OCI-LY7 (cell line): Measurements from ENCODE around the gene KRTAP4-1. TPM values are rescaled to one million over a fixed set of nuclear protein-coding genes. Genes with fewer than 3 reads are reported as not detected.
"Not testable (repeated sequence)": the region's sequence is repeated elsewhere in the genome, so short reads cannot be mapped to it uniquely, and the experiment has no call there.

Source experiments
- BruUV-seq: library from RNA; stranded (reverse); fragments of 400-500 nt; replicated peaks from 2 replicates; lab custom pipeline; 2021; lab: Mats Ljungman, UMichigan
- CTCF ChIA-PET: fragments of 300-600 bp; sonication (Branson Sonifier 250); formaldehyde crosslinking; loops from one replicate; lab custom pipeline; 2022; ENCODE audit warnings: antibody characterized with exemption; ENCODE audit not compliant: unreplicated experiment; lab: Charles Lee
- POLR2A ChIA-PET: fragments of 300-600 bp; sonication (Branson Sonifier 250); formaldehyde crosslinking; loops from one replicate; lab custom pipeline; 2022; ENCODE audit warnings: antibody characterized with exemption; lab: Charles Lee
- DNase-seq: peaks from one replicate; pipeline ENCODE4 v3.0.0-alpha.2; 2015; ENCODE audit warnings: low spot score
- H2AFZ ChIP-seq: fragments of 200-600 bp; sonication (generic), shearing (Covaris generic); 2 replicates; pipeline ENCODE4 v1.6.1; 2014; ENCODE audit warnings: mild to moderate bottlenecking, antibody characterized with exemption, low read length, moderate library complexity
- H3K27ac ChIP-seq: fragments of 200-600 bp; sonication (generic); 2 replicates; pipeline ENCODE4 v1.5.1; 2014; ENCODE audit warnings: mixed run types, low read depth, mild to moderate bottlenecking, moderate library complexity, low read length, inconsistent platforms; ENCODE audit not compliant: poor library complexity, severe bottlenecking
- H3K36me3 ChIP-seq: fragments of 200-600 bp; sonication (generic); 2 replicates; pipeline ENCODE4 v1.6.1; 2014; ENCODE audit warnings: mild to moderate bottlenecking, antibody characterized with exemption, low read length, moderate library complexity, mixed read lengths; ENCODE audit not compliant: insufficient read depth
- H3K4me1 ChIP-seq: fragments of 200-600 bp; sonication (generic); 2 replicates; pipeline ENCODE4 v1.5.1; 2014; ENCODE audit warnings: mild to moderate bottlenecking, low read length; ENCODE audit not compliant: insufficient read depth, poor library complexity, severe bottlenecking
- H3K4me2 ChIP-seq: fragments of 200-600 bp; sonication (generic); 2 replicates; pipeline ENCODE4 v1.6.1; 2014; ENCODE audit warnings: mild to moderate bottlenecking, low read length
- H3K4me3 ChIP-seq: fragments of 200-600 bp; sonication (generic); 2 replicates; pipeline ENCODE4 v1.5.1; 2014; ENCODE audit warnings: mild to moderate bottlenecking, low read depth, low read length; ENCODE audit not compliant: poor library complexity, severe bottlenecking
- H3K79me2 ChIP-seq: fragments of 200-600 bp; sonication (generic); 2 replicates; pipeline ENCODE4 v1.6.1; 2016; ENCODE audit warnings: low read depth, mild to moderate bottlenecking, low read length, moderate library complexity, mixed read lengths; ENCODE audit not compliant: insufficient read depth
- H3K9me2 ChIP-seq: fragments of 200-600 bp; sonication (generic); 2 replicates; pipeline ENCODE4 v1.6.1; 2016; ENCODE audit warnings: mild to moderate bottlenecking, low read length, mixed read lengths; ENCODE audit not compliant: insufficient read depth
- H3K9me3 ChIP-seq: fragments of 200-600 bp; sonication (generic); 2 replicates; pipeline ENCODE4 v1.6.1; 2014; ENCODE audit warnings: mild to moderate bottlenecking, mixed run types, low read length, mixed read lengths
- H4K20me1 ChIP-seq: fragments of 200-600 bp; sonication (generic); 2 replicates; pipeline ENCODE4 v1.6.1; 2014; ENCODE audit warnings: mild to moderate bottlenecking, antibody characterized with exemption, low read length, moderate library complexity, mixed read lengths; ENCODE audit not compliant: insufficient read depth
- CTCF ChIP-seq: fragments of 200-600 bp; sonication (generic); conservative IDR thresholded peaks from 2 replicates; pipeline ENCODE4 v1.5.1; 2014; ENCODE audit warnings: mild to moderate bottlenecking, antibody characterized with exemption, low read length, moderate library complexity, mixed read lengths
- EZH2phosphoT487 ChIP-seq: fragments of 200-600 bp; sonication (generic); IDR thresholded peaks from 2 replicates; pipeline ENCODE4 v1.6.1; 2018; ENCODE audit warnings: low read depth, borderline replicate concordance, mild to moderate bottlenecking, mixed run types, antibody characterized with exemption, low read length, moderate library complexity, mixed read lengths
- intact Hi-C: fragments of 100-400 bp; cut with micrococcal nuclease; formaldehyde crosslinking; loops from one replicate; pipeline ENCODE4 v1.10.0; 2022; ENCODE audit not compliant: unreplicated experiment
- total RNA-seq, 2 experiments: library from RNA; depleted of rRNA in 1 of 2; stranded (reverse); fragments of >200 nt in 1 of 2; shearing (Covaris generic) in 1 of 2; gene quantifications; 2 replicates each; pipeline ENCODE4 v1.2.3, GENCODE V29; 2014 to 2022

KRTAP4-1 gene
- total RNA-seq, 2 experiments from 2014 or later = not detected

DNA sequence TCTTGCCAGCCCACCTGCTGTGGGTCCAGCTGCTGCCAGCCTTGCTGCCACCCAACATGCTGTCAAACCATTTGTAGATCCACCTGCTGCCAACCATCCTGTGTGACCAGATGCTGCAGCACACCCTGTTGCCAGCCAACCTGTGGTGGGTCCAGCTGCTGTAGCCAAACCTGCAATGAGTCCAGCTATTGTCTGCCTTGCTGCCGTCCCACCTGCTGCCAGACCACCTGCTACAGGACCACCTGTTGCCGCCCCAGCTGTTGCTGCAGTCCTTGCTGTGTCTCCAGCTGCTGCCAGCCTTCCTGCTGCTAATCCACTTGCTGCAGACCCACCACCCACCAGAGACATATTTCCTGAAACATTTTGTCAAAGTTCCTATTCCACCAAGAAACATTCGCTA lies 5.6 kb upstream of the KRTAP4-1 start:
- H3K9me2 ChIP-seq = no peaks in the 10 kb centered on the region
- no peaks in the 10 kb centered on the region for H3K9me3 ChIP-seq
- ChIA-PET POLR2A (no interaction called here), CTCF (no interaction called here)
- intact Hi-C loops = no loop called here
- DNase-seq = no peak
- no peaks in the 10 kb centered on the region for H3K4me1 ChIP-seq
- H3K79me2 ChIP-seq = no peaks in the 10 kb centered on the region
- no peak overlapping the region for H3K4me2 ChIP-seq
- no peaks in the 10 kb centered on the region for H4K20me1 ChIP-seq
- H3K27ac ChIP-seq = no peak overlapping the region
- TF ChIP-seq EZH2phosphoT487 = no peak
- TF ChIP-seq CTCF = no peak
- no TSS peak for BruUV-seq
- no peaks in the 10 kb centered on the region for H3K36me3 ChIP-seq
- no peak overlapping the region for H2AFZ ChIP-seq
- no peak overlapping the region for H3K4me3 ChIP-seq

GRCh38 chr17:41189837-41190318 lies 5.2 kb upstream of the KRTAP4-1 start, which contains the start of gene KRTAP9-1:
KRTAP9-1 (plus strand) TSS chr17:41189887; CDS start chr17:41189887, 0 bp downstream.
- H3K27ac ChIP-seq, DNase-seq, H4K20me1 ChIP-seq, H3K4me2 ChIP-seq, BruUV-seq, H3K4me1 ChIP-seq, H3K79me2 ChIP-seq, H2AFZ ChIP-seq, H3K9me3 ChIP-seq, intact Hi-C loops, H3K4me3 ChIP-seq, H3K36me3 ChIP-seq, H3K9me2 ChIP-seq, POLR2A ChIA-PET, CTCF ChIA-PET: not testable (repeated sequence)

DNA sequence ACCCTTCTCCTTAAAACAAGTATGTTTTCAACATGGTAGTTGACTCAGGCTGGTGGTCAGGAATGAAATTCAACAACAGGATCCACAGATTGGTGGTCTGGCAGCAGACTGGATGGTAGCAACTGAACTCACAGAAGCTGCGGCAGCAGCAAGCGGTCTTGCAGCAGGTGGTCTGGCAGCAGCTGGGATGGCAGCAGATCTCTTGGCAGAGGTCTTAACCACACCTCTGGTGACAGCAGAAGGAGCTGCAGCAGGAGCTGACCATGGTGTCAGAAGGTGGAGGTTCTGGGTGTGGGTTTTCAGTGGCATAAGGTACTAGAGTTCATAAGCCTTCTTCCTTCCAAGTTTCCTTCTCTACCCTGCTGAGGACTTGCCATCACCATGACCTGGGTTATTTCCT lies 2.2 kb upstream of the KRTAP4-1 start:
- BruUV-seq = no TSS peak
- DNase-seq = no peak
- Histone ChIP-seq H4K20me1 (no peaks in the 10 kb centered on the region), H3K9me2 (no peaks in the 10 kb centered on the region), H3K27ac (no peak overlapping the region), H3K4me1 (no peaks in the 10 kb centered on the region), H3K36me3 (no peaks in the 10 kb centered on the region), H3K4me2 (no peak overlapping the region), H2AFZ (no peak overlapping the region), H3K4me3 (no peak overlapping the region), H3K9me3 (no peaks in the 10 kb centered on the region), H3K79me2 (no peaks in the 10 kb centered on the region)
- TF ChIP-seq CTCF (no peak), EZH2phosphoT487 (no peak)
- ChIA-PET CTCF (no interaction called here), POLR2A (no interaction called here)
- intact Hi-C loops = no loop called here
